ENCODE data around the gene SLC4A3. TPM values are rescaled to one million over a fixed set of nuclear protein-coding genes. Genes with fewer than 3 reads are reported as not detected.
A peak's percentile ranks its signal among the peaks of the same experiment; 100 is the strongest.

The SLC4A3 gene
- total RNA-seq, 1 donor from 2014 or later, result 0.88 TPM

- H3K4me3 ChIP-seq, result no peak overlapping the region
- Mint-ChIP-seq H3K4me3 (no peak overlapping the region), H3K27ac (no peak overlapping the region), H3K27me3 (ENCODE audit: insufficient read depth, low read depth) (peaks cover 5% of the 10 kb centered on the region), H3K9me3 (no peaks in the 10 kb centered on the region), H3K4me1 (peaks cover 4% of the 10 kb centered on the region), H3K36me3 (peaks cover 30% of the 10 kb centered on the region)
- TF ChIP-seq EZH2 (IDR thresholded peaks at IDR 0.05) (no peak), CTCF (IDR thresholded peaks at IDR 0.05) (no peak), EZH2phosphoT487 (IDR thresholded peaks at IDR 0.05) (no peak)
- H4K20me1 ChIP-seq (ENCODE audit: low read depth), result no peaks in the 10 kb centered on the region
- H3K4me2 ChIP-seq, result no peak overlapping the region
- no peaks in the 10 kb centered on the region for H3F3A ChIP-seq (ENCODE audit: low read depth)
- H3K27ac ChIP-seq, result no peak overlapping the region
- no peaks in the 10 kb centered on the region for H3K4me1 ChIP-seq
- H3K27me3 ChIP-seq, result no peaks in the 10 kb centered on the region
- DNase-seq (ENCODE audit: low spot score), result no peak
- no peaks in the 10 kb centered on the region for H3K79me2 ChIP-seq (ENCODE audit: low read depth)
- H3K9ac ChIP-seq, result no peak overlapping the region
- no peaks in the 10 kb centered on the region for H3K36me3 ChIP-seq
- no peaks in the 10 kb centered on the region for H3K9me3 ChIP-seq (ENCODE audit: low read depth)
- H2AFZ ChIP-seq (replicated peaks), result no peak overlapping the region
Measured at GRCh38 chr2:219608399-219608964, 18.9 kb upstream of the SLC4A3 start.

GRCh38 chr2:219609149-219609750 is 18.2 kb upstream of the SLC4A3 start:
- H3K27me3 ChIP-seq, result no peaks in the 10 kb centered on the region
- no peak overlapping the region for H3K27ac ChIP-seq
- H2AFZ ChIP-seq (replicated peaks), result no peak overlapping the region
- H3K27ac Mint-ChIP-seq, result no peak overlapping the region
- no peak for DNase-seq (ENCODE audit: low spot score)
- H3K36me3 Mint-ChIP-seq, result peaks cover 25% of the 10 kb centered on the region
- H3K79me2 ChIP-seq (ENCODE audit: low read depth), result no peaks in the 10 kb centered on the region
- peaks cover 4% of the 10 kb centered on the region for H3K4me1 Mint-ChIP-seq
- H3K9me3 ChIP-seq (ENCODE audit: low read depth), result no peaks in the 10 kb centered on the region
- no peak overlapping the region for H3K4me3 ChIP-seq
- TF ChIP-seq EZH2phosphoT487 (IDR thresholded peaks at IDR 0.05) (no peak), EZH2 (IDR thresholded peaks at IDR 0.05) (no peak), CTCF (IDR thresholded peaks at IDR 0.05) (no peak)
- H3K9me3 Mint-ChIP-seq, result no peaks in the 10 kb centered on the region
- no peak overlapping the region for H3K4me3 Mint-ChIP-seq
- no peak overlapping the region for H3K4me2 ChIP-seq
- H4K20me1 ChIP-seq (ENCODE audit: low read depth), result no peaks in the 10 kb centered on the region
- no peaks in the 10 kb centered on the region for H3K4me1 ChIP-seq
- no peaks in the 10 kb centered on the region for H3K36me3 ChIP-seq
- H3K27me3 Mint-ChIP-seq (ENCODE audit: insufficient read depth, low read depth), result peaks cover 5% of the 10 kb centered on the region
- H3F3A ChIP-seq (ENCODE audit: low read depth), result no peaks in the 10 kb centered on the region
- peak overlapping the region; percentile 8 for H3K9ac ChIP-seq

- no peak overlapping the region for H3K4me2 ChIP-seq
- TF ChIP-seq EZH2phosphoT487 (IDR thresholded peaks at IDR 0.05), result no peak
- no peak for TF ChIP-seq CTCF (IDR thresholded peaks at IDR 0.05)
- TF ChIP-seq EZH2 (IDR thresholded peaks at IDR 0.05), result no peak
- H3K4me3 ChIP-seq, result no peak overlapping the region
- no peaks in the 10 kb centered on the region for H3K9me3 ChIP-seq (ENCODE audit: low read depth)
- H2AFZ ChIP-seq (replicated peaks), result no peak overlapping the region
- H3F3A ChIP-seq (ENCODE audit: low read depth), result no peaks in the 10 kb centered on the region
- H3K27me3 Mint-ChIP-seq (ENCODE audit: insufficient read depth, low read depth), result peaks cover 3% of the 10 kb centered on the region
- H3K36me3 ChIP-seq, result no peaks in the 10 kb centered on the region
- H3K79me2 ChIP-seq (ENCODE audit: low read depth), result no peaks in the 10 kb centered on the region
- no peaks in the 10 kb centered on the region for H3K27me3 ChIP-seq
- no peak overlapping the region for H3K9ac ChIP-seq
- no peak overlapping the region for H3K27ac ChIP-seq
- no peak overlapping the region for H3K27ac Mint-ChIP-seq
- peaks cover 4% of the 10 kb centered on the region for H3K4me1 Mint-ChIP-seq
- no peak overlapping the region for H3K4me3 Mint-ChIP-seq
- no peak for DNase-seq (ENCODE audit: low spot score)
- H3K4me1 ChIP-seq, result no peaks in the 10 kb centered on the region
- no peaks in the 10 kb centered on the region for H3K9me3 Mint-ChIP-seq
- no peaks in the 10 kb centered on the region for H4K20me1 ChIP-seq (ENCODE audit: low read depth)
- peaks cover 19% of the 10 kb centered on the region for H3K36me3 Mint-ChIP-seq
Measured at GRCh38 chr2:219611306-219611705, 16.1 kb upstream of the SLC4A3 start.

Data from neural progenitor cell (in vitro differentiated cells).